ENCODE data around the gene PPM1L. TPM values are rescaled to one million over a fixed set of nuclear protein-coding genes. Genes with fewer than 3 reads are reported as not detected.

Gene PPM1L
- total RNA-seq, 1 donor from 2014 or later: 56.4 TPM

DNA sequence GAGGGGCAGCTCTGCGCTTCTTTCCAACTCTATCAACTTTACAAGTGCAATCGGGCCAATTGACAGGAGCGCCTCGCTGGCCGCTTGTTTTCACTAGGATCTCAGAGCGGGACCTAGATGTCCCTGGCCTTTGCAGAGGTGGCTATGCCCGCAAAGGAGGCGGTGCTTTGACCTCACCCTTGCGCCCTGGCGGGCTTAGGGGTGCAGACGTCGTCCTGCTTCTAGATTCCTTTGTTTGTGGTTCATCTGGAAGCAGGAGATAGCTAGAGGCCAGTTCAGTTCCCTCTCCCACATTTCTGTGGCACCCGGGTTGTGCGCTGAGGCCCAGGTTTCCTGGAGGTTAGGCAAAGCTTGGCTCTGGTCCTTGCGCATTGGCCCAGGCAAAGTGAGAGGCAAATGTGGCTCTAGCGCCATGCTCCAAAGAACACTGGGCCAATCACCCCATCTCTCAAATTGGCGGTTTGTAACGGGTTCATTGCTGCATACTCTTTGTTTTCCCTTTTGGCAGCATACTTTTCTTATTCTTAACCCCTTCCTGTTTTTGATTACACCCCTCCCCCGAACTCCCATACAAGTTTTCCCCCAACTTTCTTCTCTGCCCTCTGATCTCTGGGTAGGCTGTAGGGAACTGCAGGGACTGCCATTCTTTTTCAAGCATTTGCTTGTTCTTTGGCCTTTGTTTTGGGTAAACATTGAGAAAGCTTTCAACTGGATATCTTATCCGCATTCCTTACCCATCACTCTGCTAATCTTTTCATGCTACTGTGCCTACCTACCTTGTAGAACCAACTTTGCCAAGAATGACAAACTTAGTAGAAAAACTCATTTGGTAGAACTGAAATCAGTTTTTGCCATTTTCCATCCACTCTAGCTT lies 1.4 kb downstream of the PPM1L start:
- no peak for ATAC-seq
- intact Hi-C loops (cut with micrococcal nuclease): no loop called here
- peak; percentile 54 for DNase-seq

DNA sequence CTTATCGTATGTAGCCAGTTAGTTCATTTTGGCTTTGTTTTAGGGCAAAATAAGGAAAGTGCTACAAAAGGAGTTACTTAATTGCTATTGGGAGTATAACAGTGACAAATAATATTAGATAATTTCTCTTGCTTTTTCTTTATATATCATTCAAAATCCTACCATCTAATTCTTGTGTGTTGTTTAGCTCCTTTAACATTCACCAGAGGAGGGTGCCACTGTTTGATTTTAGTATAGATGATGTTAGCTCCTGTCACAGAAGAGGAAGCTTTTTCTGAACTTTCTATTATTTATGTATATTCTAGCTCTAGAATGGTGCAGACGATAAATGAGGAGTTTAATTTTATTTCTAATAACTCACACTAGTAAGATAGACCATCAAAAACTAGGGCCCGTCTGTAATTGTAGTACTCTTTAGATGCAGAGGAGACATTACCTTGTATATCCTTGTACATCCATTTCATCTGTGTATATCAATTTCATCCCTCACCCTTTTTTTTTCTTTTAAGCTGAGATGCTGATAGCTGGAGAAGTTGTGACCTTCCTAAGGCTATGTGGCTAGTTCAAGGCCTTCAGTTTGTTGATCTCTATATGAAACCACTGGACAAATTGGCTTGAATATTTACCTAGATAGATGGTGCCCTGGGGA lies 3.0 kb downstream of the PPM1L start:
- no peak for DNase-seq
- intact Hi-C loops (cut with micrococcal nuclease): no loop called here
- ATAC-seq: no peak

DNA sequence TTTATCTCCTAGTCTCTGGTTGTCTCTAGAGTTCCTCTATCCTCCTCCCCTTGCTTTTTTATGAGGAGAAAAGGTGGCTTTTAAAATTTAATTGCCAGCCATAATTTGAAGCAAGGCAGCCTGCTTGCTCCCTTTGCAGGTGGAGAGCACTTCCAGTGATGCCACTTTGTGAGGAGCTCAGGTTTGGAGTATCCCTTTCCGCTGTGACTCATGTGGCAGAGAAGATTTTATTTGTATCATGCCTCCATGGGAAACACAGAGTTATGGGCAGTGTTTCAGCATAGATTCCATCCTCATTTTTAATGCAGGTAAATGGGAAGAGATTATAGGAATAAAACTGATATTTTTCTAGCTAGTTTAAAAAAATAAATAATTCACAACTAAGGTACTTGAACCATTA lies 7.0 kb downstream of the PPM1L start:
- DNase-seq (no peak), ATAC-seq (no peak)
- intact Hi-C loops (cut with micrococcal nuclease): no loop called here

DNA sequence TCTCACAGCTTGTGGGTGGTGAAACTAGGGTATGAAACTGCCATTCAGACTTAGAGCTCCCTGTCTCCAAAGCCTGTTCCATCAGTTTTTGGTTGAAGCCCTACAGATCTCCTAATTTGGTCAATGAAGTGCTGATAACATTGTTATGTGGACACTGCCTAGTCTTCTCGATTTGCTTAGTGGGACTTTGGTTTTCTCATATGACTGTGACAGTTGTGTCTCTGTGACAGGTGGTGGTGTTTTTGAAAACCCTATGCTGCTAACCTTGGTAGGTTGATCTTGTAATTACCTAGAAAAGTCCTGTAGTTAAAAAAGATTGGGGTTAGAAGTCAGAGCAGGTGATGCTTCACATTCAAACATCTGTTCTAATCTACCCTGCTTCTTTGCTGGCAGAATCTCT lies 9.2 kb downstream of the PPM1L start:
- ATAC-seq (no peak), DNase-seq (no peak)
- intact Hi-C loops (cut with micrococcal nuclease): no loop called here

DNA sequence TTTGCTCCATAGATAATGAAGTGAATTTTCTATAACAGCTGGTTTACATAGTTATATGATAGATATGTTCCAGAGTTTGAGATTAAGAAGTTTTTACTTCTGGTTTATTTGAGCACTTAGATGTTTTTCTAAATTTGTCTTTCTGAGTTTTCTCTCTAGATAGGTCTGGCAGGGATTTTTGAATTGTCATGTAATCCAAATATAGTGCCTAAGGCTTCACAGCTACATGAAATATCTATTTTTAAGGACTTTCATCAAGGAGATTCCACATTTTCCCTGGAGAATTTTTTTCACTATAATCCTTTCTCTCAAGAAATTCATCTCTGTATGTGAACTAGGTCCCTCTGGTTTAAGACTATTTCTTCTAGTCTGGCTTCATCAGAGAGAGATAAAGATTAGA lies 12.0 kb downstream of the PPM1L start:
- ATAC-seq: no peak
- intact Hi-C loops (cut with micrococcal nuclease): no loop called here
- no peak for DNase-seq

DNA sequence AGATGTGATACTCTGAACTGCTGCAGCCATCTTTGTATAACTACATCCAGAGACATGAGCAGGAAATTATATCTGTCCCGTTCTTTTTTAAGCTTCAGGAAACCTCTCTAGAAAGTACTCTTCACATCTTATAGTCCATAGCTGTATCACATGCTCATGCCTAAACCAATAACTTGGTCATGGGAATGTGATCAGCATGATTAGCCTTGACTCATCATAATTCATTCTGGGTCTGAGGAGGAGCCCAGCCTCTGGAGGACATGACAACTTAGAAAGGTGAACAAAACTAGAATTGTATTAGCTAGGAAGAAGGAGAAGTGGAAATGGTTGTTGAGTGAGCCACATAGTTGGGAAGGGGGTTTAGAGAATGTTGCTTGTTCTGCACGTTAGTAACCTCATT lies 12.9 kb downstream of the PPM1L start:
- intact Hi-C loops (cut with micrococcal nuclease): no loop called here
- ATAC-seq (no peak), DNase-seq (no peak)

DNA sequence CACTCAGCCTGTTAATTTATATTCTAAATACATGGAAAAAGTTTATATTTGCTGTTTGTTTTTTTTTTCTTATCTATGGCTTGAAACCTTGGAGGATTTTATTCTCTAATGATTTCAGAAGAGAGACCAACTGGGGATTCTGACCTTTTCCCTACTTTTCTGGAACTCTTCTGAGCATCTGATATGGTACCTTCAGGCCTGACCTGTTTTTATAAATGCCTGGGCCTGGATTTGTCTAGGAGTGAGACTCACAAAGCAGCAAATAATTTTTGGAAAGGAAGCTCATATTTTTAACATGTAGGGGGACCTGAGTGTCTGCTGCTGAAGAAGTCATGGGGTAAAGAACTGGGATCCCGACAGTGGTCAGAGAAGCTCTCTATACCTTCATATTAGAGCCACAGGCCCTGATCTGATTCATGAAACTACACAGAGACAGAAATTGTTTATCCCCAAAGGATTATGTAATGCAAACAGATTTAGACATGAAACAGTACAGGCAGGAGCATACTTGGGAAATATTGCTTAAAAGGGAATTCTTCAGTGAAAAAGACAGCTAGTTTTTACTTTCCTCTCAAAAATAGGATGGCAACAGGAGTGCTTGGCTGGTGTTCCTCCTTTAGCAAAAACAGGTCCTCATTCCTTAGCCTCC lies 15.9 kb downstream of the PPM1L start:
- intact Hi-C loops (cut with micrococcal nuclease): no loop called here
- DNase-seq (no peak), ATAC-seq (peak; percentile 50)

DNA sequence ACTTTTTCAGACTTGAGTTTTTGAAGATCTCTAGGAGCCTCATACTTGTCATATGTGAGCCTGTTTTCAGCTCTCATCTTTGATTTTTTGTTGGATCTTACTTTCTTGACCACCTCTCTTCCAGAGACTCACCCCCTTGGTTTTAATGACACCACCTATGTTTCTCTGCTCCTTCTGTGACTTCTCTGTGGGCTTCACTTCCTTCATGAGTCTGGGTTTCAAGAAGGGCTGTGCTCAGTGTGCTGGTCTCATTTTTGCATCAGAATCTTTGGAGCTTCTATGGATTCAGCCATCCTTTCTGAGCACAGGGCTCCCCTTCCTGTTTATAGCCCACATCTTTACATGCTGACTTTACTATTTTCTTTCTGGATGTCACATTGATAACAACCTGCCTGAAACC lies 17.7 kb downstream of the PPM1L start:
- no peak for ATAC-seq
- DNase-seq: no peak
- intact Hi-C loops (cut with micrococcal nuclease): no loop called here

DNA sequence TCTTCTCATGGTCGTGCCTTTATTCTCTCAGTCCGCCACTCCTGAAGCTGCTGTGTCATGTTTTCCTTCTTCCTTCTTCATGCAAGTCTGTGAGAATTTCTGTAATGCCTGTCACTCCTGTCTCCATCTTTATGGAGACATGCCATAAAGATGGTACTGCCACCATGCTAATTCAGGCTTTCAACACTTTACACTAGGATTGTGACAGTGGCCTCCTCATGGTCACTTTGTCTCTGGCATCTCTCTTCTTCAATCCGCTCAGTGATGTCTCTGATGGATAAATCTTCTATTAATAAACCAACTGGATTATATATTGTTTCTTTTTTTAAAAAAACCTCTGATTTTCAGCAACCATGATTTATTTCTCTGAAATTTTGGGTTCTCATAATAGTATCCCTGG lies 18.1 kb downstream of the PPM1L start:
- intact Hi-C loops (cut with micrococcal nuclease): no loop called here
- ATAC-seq (no peak), DNase-seq (no peak)

DNA sequence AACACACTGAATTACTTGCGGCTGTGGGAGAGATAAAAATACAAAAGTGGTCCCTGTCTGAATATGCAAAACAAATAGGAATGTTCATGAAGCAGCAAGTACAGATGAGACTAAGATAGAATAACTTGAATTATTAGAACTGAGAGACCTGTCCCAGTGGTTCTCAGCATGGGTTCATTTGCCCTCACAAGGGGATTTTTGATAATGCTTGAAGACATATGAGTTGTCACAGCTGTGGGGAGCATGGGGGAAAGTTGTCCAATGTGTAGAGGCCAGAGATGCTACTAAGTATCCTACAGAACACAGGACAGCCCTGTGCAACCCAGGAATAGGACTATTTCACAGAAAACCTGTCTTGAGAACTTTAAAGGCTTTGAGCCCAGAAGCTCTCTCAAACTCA lies 22.4 kb downstream of the PPM1L start:
- no peak for DNase-seq
- ATAC-seq: no peak
- intact Hi-C loops (cut with micrococcal nuclease): no loop called here

DNA sequence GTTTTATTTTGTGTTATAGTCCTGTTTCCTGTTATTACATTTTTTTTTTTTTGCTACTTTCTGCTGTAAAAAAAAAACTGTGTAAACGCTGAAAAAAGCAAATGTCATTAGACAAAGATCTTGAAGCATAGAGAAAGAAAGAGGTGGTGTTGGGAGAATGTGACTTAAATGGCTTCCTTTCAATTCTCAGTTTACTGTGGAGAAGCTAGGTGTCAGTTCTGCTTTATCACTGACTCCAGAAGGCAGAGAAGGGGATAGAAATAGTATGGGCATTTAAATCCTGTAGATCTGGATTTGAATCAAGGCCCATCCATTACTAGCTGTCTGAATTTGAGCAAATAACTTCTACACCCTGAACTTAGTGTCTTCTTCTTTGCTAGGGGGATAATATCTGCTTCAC lies 23.0 kb downstream of the PPM1L start:
- intact Hi-C loops (cut with micrococcal nuclease): no loop called here
- DNase-seq: no peak
- no peak for ATAC-seq

DNA sequence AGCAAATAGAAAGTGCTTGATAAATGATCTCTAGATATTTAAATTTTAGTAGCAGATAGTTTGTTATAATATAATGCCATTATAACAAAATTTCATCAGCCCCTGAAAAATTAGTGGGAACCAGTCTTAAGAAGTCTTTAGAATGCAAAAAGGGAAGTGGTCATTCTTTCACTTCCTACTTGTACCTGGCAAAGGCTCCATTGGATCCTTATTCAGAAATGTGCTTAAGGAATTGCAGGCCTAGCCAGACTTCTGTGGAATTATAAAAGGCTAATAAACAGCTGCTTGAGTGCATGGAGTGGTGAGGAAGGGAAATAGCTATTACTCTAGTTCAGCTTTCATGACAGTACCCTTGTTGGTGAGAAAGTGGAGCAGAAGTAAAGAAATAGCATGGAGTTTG lies 24.2 kb downstream of the PPM1L start:
- no peak for DNase-seq
- peak; percentile 30 for ATAC-seq
- intact Hi-C loops (cut with micrococcal nuclease): no loop called here

DNA sequence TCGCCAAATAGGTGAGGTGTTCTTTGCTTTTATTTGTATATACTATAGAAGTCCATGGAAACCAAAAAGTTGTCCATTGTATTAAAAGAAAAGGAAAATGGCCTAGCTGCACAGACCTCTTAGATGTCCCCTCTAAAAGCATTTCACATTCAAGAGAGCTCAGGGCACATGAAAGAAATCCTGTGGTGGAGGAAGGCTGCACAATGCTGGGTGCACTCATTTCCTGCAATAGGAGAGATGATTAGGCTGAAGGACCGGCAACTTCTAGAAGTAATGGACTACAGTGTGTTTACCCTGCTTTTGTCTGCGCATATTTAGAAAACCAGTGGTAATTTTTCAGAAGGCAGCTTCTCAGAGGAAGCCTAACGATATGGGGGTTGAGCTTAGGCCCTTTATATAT lies 25.4 kb downstream of the PPM1L start:
- ATAC-seq (no peak), DNase-seq (no peak)
- intact Hi-C loops (cut with micrococcal nuclease): no loop called here

DNA sequence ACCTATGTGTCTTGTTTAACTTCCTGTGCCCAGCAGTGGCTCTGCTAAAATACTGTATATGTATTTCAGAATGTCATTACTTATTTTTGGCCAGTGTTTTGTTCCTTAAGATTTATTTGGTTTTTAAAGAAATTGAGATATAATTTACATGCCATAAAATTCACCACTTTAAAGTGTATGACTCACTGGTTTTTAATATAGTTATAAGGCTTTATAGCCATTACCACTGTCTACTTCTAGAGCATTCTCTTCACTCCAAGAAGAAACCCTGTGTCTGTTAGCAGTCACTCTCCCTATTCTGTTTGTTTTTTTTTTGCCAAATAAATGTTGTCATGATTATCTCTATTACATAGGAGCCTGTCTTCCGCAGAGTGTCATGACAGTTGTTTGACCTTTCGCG lies 25.8 kb downstream of the PPM1L start:
- no peak for ATAC-seq

DNA sequence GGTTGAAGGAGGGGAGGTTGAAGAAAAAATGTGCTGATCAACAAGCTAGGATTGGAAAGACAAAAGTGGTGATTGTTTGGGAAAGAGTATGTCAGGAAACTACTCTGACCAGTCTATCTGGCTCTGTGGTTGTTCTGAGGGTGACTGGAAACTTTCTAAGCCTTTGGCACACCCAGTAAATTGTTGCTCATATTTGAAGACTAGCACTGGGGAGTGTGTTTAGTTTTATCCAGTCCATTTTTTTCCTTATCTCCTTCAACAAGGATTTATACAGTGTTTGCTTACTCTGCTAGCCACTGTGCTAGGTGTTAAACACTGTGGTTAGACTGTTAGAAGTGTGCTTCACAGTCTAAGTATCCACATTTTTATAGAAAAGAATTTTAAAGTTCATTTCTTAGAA lies 28.8 kb downstream of the PPM1L start:
- DNase-seq (no peak), ATAC-seq (peak; percentile 45)
- intact Hi-C loops (cut with micrococcal nuclease): no loop called here

More for the DNA sequence above, 25.8 kb downstream of the PPM1L start:
- intact Hi-C loops (cut with micrococcal nuclease): no loop called here
- DNase-seq: no peak

DNA sequence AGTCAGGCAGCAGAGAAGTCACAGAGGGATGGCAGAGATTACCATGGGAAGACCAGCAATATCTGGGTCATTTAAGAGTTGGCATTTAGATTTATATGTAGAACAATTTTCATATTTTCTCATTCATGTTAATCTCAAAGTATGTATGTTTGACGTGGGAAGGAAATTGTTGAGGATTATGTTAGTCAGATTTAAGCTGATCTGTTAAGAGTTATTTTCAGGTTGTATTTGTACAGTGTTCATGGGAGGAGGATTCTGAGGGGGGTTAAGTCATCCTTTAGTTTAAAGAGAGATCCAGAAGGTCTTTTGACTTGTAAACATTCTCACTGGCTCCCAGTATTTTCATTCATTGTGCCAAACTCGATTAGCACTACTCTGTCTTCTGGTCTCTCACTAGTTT lies 34.7 kb downstream of the PPM1L start:
- no peak for DNase-seq
- peak; percentile 36 for ATAC-seq

DNA sequence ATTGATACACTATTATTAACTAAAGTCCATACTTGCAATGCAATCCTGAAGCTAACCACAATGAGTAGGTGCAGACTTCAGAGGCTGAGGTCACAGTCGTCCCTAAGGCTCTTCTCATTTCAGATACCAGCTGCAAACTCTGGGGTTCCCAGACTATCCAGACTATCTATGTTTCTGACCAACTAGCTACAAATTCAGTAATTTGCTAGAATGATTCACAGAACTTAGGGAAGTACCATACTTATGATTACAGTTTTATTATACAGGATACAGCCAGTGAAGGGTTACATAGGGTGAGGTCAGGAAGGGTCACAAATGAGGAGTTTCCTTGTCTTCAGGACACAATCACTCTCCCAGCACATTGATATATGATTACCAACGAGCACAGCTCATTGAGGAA lies 36.5 kb downstream of the PPM1L start:
- intact Hi-C loops (cut with micrococcal nuclease): no loop called here
- ATAC-seq: no peak

More for the DNA sequence above, 34.7 kb downstream of the PPM1L start:
- intact Hi-C loops (cut with micrococcal nuclease): no loop called here

DNA sequence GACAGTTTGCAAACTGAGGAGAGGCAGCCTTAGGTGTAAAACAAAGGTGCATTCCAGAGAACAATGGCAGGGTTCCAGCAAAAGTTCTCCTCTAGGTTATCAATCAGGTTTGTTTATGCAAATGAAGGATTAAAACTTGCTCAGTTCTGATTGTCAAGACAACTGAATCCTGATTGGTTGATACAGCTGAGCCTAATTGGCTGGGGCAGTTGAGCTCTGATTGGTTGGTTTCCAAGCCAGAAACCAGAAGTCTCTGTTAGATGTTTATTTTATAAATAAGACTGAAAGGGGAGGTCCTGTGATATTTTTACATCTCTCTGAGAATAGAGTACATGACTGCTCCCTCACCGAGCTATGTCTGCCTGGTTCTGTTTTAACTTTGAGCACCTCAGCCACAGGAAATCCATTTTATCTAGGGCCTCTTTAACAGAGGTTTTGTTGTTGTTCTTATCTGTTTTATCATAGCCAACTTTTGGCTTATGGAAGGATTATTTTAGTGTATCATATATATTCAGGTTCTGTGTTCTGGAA lies 37.8 kb downstream of the PPM1L start:
- ATAC-seq (no peak), DNase-seq (no peak)
- intact Hi-C loops (cut with micrococcal nuclease): no loop called here

More for the DNA sequence above, 36.5 kb downstream of the PPM1L start:
- no peak for DNase-seq

DNA sequence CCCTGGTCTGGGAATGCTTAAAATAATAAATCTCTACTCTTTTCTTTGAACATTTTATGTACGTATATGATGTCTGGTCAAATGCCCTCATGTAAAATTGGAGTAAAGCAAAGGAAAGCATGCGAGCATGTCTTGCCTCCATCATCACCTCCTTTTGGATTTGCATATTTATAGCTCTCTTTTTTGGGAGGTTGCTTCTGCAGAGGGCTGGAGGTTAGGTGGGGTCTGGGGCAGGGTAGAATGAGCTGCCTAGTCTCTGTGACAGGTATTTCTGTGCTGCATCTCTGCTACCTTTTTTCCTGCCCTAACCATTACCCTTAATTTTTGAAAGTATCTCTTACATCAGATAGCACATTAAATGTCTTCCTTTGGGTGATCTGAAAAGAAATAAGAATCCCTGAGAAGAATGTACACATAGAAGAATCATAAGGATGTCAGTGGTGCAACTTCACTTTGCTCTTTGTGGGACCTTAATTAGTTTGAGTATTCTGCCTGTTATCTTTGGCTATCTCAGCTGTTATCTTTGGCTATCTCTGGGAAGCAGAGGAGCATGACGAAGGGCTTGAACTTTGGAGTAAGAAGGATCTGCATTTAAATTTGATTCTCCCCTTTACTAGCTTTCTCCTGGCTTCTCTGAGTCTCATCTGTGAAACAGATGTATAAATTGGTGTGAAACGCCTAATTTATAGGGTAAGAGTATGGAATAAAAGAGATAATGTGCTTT lies 40.2 kb downstream of the PPM1L start:
- no peak for DNase-seq
- intact Hi-C loops (cut with micrococcal nuclease): no loop called here
- ATAC-seq: peak; percentile 63

DNA sequence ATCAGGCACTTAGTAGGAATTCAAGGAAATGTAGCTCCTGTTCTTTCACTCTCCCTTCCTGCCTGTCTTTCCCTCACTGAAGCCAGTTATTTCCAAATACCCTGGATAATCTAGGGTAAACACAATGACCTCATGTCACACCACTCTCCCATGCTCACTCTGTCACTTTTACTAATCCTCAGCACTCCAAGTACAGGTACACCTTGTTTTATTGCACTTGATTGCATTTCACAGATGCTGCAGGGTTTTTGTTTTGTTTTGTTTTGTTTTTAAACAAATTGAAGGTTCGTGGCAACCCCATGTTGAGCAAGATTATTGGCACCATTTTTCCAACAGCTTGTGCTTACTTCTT lies 40.8 kb downstream of the PPM1L start:
- DNase-seq (no peak), ATAC-seq (peak; percentile 78)
- intact Hi-C loops (cut with micrococcal nuclease): no loop called here

Data from left ventricle myocardium superior (tissue), 1 donor.